Activated T-cell treated with anti-CD3 and anti-CD28 coated beads, Interleukin-2, amount 50 U/mL, for 72 hours (primary cell): Measurements from ENCODE around the gene DYRK1B. TPM values are rescaled to one million over a fixed set of nuclear protein-coding genes. Genes with fewer than 3 reads are reported as not detected.

Experiments
- total RNA-seq, 2 donors: library from RNA; stranded (reverse); gene quantifications; one replicate each; pipeline ENCODE4 v1.2.3, GENCODE V29; 2022

DYRK1B gene
- total RNA-seq, 2 donors from 2014 or later: 6.1 to 7.0 TPM

Other genes starting within 250 kb of the DYRK1B start
- not detected for gene LGALS13, start 231.6 kb downstream of the DYRK1B start, total RNA-seq
- not detected for gene LGALS16, start 178.2 kb downstream of the DYRK1B start, total RNA-seq
- 1 to 10 TPM; 4.3 to 9.5 TPM for gene LGALS14, start 129.7 kb downstream of the DYRK1B start, total RNA-seq
- 1 to 10 TPM in 1 of 2 donors, not detected in 1; 1.7 TPM for gene CLC, start 96.1 kb downstream of the DYRK1B start, total RNA-seq
- gene LEUTX, start 55.3 kb downstream of the DYRK1B start, total RNA-seq: not detected
- gene FBL, start 12.2 kb upstream of the DYRK1B start, total RNA-seq: 100 to 1,000 TPM; 482 to 499 TPM
- 10 to 100 TPM in 1 of 2 donors, 1 to 10 TPM in 1; 7.2 to 13.4 TPM for gene FCGBP, start 100.5 kb upstream of the DYRK1B start, total RNA-seq
- gene PSMC4, start 137.0 kb upstream of the DYRK1B start, total RNA-seq: 100 to 1,000 TPM; 101 to 114 TPM
- 1 to 10 TPM; 4.5 to 6.1 TPM for gene ZNF546, start 162.9 kb upstream of the DYRK1B start, total RNA-seq
- 10 to 100 TPM; 11.7 to 15.9 TPM for gene ZNF780B, start 222.1 kb upstream of the DYRK1B start, total RNA-seq